Activated CD4-positive, alpha-beta T cell treated with anti-CD3 and anti-CD28 coated beads, Interleukin-10, Interleukin-2, amounts not matched to agents 100 ng/mL and 50 ng/mL, durations not matched to agents 16 hours and 8 hours (primary cell): ENCODE measurements around the gene CHN2.

Experiments
- DNase-seq: peaks from one replicate; pipeline ENCODE4 v3.0.0-alpha.2; 2020

The CHN2 gene

DNA sequence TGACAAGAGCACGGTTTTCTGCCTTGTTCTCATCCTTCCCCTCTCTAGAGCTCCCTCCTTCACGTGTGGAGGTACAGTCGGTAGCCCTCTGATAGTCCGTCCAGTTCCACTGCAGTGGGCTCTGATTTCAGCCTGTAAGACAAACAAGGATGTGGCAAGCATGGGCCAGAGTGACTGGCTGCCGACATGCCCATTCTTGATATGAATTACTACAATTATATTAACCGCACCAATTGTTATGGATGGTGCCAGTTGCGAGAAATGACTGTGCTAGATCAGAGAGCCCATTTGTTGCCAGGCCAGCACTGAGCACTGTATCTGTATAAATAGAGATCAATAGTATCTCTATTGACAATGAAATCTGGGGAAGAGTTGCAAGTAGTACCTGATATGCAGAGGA, 146.6 kb downstream of the CHN2 start:
- no peak for DNase-seq

DNA sequence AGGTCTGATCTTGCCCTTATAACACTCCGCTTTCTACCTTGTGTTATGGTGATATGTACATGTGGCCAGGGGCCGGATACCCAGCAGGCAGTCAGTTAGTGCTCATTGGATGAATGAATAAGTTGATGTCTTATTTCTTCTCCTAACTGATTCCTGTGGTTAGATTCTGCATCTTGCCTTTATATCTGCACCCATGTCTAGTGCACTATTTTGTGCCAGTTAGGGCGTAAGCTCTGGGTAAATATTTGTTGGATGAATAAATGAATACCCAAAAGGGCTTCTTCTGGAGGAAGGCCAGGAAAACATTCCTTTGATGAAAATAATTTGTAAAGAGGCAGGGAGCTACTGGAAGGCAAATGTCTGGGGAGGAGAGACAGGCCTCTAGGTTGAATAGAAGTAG, 148.2 kb downstream of the CHN2 start:
- no peak for DNase-seq

DNA sequence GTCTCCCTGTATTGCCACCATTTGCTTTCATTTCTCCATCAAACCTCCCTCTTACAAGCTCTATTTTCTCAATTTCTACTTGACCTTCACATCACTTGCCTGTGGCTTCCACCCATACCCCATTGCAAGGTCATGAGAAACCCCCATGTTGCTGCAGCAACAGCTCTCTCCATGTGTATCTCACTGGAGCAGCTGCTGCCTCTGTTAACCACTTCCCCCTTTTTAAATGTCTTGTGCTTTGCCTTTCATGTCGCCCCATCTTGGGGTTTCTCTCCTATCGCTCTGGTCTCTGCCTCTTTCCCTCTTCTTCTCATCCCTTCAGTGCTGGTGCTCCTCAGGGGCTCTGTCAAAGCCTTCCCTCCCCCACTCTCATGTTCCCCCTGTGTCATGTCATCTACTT, 148.8 kb downstream of the CHN2 start:
- DNase-seq, result no peak

DNA sequence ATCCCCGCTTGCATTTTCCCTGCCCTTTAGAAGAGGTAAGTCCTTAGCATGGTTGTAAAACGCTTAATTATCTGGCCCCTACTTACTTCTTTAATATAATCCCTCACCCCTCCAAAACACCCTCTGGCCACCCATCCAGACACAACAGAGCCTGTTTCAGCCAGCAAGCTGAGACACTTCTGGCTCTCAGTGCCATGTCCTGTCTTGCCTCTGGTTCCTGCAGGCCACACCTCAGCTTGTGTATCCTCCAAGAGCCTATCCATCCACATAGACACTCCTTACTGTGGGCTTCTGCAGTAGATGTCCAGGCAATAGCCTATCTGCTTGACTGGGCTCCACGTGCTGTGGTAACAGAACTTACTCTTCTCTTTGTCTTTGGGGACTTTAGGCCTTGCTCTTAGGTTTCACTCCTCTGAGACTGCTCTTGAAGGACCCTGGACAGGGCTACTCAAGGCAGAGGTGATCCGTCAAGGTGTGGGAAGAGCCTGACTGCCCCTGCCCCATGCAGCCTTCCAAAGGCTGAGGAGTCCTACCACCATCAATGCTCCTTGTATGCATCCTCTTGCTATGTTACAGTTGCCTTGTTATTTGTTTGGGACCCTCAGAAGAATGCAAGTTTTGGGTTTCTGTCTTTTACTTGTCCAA, 149.9 kb downstream of the CHN2 start:
- DNase-seq, result no peak

DNA sequence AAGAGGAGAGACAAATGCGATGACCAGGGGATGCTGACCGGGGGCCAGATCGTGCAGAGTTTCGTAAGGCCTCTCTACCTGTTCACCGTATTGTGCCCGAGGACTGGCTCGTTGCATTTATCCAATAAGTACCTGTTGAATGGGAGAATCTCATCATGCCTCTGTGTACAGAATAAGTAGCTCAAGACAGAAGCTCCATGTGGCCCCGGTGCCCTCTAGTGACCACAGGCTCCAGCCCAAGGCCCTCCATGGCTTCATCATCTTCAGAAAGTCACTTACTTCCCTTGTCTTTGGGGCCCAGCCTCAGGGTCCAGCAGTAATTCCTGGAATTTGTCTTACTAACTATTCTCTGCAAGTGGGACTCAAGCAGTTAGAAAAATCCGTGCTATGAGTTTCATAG, 151.0 kb downstream of the CHN2 start:
- DNase-seq, result peak; percentile 33

DNA sequence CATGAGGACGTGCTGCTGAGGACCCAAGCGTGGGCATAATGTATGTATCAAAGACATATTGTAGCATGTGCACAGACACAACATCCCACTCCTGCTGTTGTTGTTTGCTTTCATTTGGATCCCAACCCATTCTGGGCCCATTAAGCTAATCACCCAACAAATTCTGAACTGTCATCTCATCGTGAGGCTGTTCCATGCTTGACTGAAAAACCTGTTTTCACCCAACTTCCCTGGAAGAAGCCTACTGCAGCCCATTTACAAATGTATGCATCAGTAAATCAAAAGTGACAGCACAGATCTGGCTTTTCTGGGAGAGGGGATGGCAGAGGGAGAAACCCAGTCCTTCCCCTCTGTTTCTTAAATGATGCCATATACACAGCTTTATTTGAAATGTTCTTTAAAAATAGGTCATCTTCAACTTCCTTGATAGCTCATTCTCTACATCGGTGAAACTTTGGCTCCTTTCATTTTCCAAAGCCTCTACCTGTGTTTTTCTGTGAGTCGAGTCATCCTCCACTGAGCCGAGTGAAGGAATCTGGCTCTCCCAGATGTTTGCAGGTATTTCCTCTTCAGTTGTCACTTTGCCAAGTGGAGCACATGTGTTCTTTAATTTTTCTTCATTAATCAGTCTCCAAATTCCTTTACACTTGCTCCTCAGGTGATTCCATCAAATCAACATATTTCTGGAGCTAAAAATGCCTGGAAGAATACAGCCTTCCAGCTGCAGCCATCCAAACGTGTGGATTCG, 151.8 kb downstream of the CHN2 start:
- no peak for DNase-seq

DNA sequence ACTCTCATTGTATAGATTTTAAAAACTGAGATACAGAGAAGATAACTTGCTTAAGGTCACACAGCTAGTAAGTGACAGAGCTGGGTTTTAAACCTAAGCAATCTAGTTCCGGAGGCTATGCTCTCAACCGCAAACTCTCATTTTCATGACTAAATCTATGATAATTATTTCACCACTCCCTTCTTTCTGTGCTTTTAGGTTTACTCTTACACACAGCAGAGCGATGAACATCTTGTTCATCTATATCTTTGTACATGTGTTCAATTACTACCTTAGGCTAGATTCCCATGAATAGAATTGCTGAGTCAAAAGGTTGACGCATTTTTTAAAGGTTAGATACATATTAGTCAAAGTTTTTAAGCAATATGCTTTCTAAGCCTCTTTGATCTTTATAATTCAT, 154.8 kb downstream of the CHN2 start:
- no peak for DNase-seq

DNA sequence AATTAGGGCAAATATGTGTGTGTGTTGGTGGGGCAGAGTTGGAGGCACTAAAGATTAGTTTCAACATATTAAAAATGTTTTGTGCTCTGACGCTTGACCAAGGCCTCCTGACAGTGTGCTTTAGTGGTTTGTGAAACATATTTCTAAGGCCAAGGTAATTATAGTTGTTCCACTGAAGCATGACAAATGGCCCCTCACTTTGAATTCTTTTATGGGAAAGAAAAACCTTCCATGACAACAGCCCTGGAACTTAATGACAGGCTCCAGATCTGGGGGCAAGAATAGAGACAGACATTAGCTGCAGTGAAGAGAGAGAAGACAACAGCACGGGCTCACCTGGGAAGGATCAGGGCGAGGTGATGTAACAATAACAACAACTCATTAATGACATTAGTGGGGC, 155.8 kb downstream of the CHN2 start:
- DNase-seq, result no peak

DNA sequence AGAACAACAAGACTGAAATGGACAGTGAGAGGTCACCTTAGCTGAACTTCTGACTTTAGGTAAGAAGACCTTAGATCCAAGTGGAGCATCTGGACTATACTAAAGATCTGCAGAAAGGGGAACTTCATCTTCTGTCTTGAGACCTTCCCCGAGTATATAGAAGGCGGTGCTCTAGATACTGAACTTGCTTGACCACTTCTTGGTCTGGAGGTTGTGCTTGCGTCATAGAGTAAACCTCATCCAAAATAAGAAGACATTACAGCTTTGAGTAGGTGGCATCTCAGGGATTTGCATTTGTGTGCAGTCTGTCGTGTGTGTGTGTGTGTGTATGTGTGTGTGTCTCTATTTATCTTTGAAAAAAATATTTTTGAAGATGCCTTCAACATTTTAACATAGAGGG, 157.5 kb downstream of the CHN2 start:
- no peak for DNase-seq

DNA sequence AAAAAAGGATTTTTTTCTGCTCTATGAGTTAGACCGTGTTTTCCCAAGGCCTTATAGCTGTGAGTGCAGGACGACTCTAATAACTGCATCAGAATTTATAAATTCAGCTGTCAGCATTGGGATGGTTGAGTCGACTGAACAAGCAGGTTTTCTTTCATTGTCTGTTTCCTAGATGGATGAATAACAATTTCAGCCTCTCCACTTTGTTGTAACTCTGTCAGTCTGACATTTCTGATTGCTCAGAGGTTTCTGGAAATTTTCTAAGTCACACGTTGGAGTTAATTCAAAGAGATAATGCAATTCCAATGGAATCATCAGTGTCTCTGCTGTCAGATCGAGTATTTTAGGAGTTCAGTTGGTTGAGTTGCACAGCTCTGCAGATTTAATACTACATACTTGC, 159.2 kb downstream of the CHN2 start:
- DNase-seq, result no peak

DNA sequence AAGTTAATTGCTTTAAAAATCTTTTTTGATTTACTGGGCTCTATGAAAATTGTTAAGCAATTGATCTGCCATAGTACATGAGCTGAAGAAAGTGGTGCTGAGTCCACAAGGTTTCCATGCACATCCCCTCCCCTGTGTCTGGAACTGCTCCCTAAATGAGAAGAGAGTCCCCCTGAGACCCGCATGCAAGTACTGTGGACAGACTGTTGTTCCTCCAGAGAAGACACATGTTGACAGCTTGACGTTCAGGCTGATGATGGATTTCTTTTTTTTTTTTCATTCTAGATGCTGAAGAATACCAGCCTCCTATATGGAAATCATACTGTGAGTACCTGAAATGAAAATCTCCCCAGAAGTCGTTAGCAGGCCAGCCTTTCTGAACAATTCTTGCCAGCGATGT, 159.8 kb downstream of the CHN2 start:
- DNase-seq, result no peak

DNA sequence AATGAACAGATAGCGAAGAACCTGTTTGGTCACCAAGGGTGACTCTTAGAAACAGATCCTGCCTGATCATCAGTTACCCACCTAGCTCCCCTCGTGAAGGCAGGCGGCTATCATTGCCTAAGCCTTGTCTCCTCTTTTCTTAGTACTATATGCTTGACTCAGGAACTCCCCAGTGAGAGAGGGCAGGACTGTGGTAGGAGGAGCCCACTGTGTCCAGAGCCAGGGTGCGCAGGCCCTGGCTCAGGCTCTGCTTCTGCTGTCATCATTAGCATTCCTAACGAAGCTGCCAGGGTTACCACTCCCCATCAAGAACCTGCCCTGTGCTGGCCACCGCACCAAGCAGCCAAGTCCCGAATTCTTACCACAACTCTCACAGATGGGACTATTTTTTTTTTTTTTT, 160.8 kb downstream of the CHN2 start:
- no peak for DNase-seq

DNA sequence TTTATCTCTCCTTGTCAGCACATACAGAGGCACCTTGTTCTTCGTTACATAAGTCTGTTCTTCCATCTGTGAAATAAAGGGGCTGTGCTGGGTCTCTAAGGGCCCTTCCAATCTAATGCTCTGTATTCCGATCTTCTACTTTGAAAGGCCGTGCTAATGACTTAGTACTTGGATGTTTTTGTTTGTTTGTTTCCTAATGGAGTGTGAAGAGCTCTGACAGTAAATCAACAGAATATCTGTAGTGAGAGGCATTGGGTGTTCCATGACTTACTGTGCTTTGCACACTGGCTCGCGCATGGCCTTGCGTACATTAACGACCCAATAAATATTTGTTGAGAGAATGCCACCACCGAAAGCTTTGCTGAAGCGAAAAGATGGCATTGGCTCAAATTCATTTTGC, 162.1 kb downstream of the CHN2 start:
- DNase-seq, result no peak

DNA sequence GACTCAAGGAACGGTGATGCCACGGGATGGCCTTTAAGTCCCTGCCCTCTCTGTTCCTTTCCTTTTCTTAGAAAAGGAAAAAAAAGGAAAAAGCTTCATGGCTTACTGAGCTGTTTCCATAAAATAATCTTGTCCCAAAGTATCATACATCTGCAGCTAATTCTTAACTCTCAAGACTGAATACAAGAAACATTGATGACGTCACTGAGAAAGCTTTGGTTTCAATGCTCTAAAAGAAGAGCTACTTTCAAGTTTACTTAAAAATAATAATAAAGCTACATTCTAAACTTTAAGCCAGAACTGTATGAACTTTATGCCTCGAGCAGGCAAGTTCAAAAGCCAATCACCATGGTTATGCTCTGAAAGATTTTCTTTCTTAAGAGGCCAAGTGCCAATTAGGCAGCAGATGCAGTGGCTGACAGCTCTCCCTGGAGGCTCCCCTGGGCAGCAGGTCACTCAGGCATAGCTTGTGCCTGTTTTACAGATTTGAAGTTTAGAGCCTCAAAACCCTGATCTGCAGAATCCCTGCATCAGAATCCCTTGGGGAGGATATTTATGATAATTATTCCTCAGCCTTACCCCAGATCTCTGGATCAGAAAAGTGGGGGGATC, 165.0 kb downstream of the CHN2 start:
- no peak for DNase-seq

DNA sequence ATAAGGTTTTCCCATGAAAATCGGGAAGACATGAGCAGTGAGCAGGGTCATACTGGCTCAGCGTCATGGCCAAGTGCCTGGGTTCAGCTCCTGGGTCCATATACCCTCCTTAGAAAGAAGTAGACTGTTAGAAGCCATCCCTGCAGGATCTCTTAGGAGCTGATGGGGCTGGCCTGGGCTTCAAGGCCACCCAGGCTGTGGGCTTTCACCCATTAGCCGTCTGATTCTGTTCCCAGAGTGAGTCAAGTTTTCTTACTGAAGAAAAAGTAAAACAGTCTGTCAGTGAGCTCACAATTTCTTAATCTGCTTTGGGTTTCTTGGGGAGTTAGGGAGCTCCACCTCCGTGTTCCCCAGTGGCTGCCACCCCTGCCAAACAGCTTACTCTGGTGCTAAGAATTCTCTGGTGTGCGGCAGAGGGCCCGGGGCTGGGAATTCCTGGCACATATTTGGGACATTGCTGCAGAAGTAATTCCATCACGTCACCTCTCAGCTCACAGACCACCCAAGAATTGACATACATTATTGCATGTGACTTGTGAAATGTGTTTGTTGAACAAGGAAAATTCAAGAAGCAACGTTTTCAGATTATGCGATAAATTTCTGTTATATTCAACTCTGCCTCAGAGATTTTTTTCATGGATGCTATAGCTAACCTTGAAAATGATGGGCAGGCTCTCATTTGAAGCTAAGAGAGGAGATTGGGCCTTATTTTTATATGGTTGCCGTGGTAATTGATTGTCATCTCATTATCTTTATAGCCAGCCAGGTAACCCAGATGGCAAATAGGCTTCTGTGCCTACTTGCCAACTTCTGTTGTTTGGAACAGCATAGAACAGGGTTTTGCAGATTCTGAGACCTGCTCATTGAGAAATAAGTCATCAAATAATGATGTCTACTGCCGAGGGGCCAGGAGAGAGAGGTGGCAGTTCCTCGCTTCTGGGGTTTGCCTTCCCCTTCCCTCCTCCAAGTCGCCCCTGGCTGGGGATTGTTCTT, 166.4 kb downstream of the CHN2 start:
- no peak for DNase-seq

DNA sequence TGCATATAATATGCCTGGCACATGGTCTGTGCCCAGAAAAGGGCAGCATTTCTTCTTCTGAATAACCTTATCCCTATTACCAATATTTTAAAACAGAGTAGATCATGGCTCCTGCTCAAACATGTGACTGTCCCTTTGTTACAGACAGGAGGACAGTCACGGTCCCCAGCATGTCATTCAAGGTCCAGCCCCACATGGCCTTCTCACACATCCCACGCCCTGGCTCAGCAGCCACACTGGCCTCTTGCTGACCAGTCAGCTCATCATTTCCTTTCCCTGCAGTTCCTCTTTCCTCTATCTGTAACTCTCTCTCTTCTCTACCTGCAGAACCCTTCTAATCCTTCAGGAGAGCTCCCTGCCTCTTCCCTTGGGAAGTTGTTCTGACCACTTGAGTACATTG, 167.8 kb downstream of the CHN2 start:
- no peak for DNase-seq

DNA sequence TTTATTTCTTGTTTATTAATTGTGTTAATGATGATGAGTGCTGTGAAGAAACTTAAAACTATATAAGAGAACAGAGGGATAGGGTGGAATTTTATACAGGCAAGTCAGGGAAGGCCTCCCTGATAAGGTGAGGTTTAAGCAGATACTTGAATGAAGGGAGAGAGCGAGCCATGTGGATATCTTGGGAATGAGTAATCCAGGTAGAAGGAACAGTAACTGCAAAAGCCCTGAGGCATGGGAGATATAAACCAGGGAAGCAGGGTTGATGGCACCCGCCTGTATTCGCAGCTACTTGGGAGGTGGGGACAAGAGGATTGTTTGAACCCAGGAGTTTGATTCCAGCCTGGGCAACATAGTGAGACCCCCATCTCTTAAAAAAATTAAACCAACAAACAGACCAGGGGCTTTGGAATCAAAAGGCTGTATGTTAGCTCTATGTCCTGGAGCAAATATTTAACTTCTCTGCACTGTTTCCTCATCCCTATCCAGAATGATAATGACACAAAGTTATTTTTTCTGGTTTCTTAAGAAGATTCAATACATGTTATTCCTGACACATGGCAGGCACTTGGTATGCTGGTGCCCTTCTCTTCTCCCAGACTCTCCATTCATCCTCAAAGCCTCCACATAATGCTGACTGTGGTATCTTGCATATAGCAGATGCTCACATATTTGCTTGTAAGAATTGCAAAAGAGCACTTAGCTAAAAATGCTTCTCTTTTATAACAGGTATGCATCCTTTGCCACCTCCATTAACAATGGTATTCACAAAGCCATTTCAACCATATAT, 169.3 kb downstream of the CHN2 start:
- no peak for DNase-seq

DNA sequence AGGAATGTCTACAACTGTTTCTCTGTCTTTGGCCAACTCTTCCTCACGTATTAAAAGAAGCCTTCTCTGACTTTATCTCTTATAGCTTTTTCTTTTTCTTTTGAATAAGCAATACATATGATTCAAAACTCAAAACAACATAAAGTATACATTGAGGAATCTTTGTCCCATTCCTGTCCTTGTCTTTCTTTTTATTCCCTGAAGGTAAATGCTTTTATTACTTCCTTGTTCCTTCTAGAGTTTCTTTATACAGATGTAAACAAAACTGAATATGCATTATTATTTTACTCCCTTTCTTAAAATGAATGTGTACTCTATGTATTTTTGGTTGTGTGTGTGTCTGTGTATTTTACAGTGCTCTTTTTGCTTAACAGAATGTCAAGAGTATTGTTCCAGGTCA, 170.1 kb downstream of the CHN2 start:
- no peak for DNase-seq

DNA sequence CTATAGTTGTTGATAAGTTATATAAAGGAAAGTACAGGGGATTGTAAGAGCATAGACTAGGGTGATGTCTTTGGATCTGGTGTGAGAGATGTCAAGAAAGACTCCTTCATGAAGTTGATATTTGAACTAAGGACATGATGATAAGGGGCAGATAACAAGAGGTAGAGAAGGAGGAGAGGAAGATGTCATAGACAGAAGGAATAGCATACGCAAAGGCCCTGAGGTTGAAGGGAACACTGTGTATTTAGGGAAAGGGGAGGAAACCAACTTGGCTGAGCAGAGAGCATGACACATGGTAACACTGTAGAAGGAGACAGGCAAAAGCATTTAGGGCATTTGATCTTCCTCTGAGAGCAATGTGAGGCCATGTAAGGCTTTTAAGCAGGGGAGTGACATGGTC, 170.8 kb downstream of the CHN2 start:
- DNase-seq, result no peak

DNA sequence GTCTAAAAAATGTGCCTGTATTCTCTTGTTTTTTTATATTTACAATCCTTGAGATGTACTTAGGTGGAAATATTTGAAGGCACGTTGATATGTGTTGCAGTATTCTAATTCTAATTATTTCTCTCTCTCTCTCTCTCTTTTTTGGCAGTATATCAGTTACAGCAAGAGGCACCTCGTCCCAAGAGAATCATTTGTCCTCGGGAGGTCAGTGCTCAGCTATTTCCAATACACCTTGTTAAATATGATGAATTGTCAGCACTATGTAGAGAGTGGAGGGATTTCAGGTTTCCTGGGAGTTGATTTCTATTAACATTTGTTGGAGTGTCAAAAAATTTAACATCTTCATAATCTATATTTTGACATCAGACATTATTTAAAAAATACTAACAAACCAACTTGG, 173.2 kb downstream of the CHN2 start:
- DNase-seq, result no peak

DNA sequence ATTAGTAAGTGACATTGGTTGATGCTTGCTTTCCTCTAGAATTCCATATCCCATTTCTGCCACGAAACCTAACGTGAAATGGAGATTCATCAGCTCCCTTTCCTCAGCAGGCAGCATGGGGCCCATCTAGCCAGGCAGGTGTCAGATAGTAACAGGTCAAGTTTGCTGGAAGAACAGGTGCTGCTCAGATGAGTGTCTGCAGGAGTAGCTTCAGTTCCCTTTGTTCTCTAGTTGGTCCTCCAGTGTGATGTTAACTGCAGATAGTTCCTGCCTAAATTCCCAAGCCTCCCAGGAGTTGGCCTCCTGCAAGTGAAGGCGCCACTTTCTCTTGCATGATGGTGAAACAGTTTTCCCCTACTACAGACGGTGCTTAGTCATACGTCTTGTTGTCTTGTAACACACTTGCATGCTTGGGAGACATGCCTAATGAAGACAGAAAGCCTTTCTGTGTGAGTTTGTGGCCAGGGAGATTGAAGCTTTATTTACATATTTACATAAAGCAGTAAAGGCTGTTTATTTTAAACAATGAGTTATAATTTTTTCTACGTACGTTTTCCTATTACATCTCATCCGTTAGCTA, 175.4 kb downstream of the CHN2 start:
- DNase-seq, result no peak
